Measurements from ENCODE around the gene FER. TPM values are rescaled to one million over a fixed set of nuclear protein-coding genes. Genes with fewer than 3 reads are reported as not detected.
"Not testable (repeated sequence)": the region's sequence is repeated elsewhere in the genome, so short reads cannot be mapped to it uniquely, and the experiment has no call there.

Gene FER
- polyA plus RNA-seq, 3 donors from 2014 or later, result 6.1 to 23.9 (median 17.9) TPM

- Mint-ChIP-seq H3K27me3 (ENCODE audit: low read depth in 3 of 3) (peaks cover 0 to 1% (median 0%) of the 10 kb centered on the region in 3 donors), H3K9me3 (no peaks in the 10 kb centered on the region), H3K27ac (no peak overlapping the region), H3K4me3 (no peak overlapping the region), H3K36me3 (peaks cover 0 to 4% (median 0%) of the 10 kb centered on the region in 3 donors), H3K4me1 (no peaks in the 10 kb centered on the region)
- no peak for DNase-seq
Observed at GRCh38 chr5:109030360-109031143, 282.9 kb downstream of the FER start.

- peaks cover 0 to 2% (median 1%) of the 10 kb centered on the region in 3 donors for H3K27me3 Mint-ChIP-seq (ENCODE audit: low read depth in 3 of 3)
- H3K4me3 Mint-ChIP-seq, result no peak overlapping the region
- peaks cover 0 to 4% (median 0%) of the 10 kb centered on the region in 3 donors for H3K36me3 Mint-ChIP-seq
- no peak overlapping the region for H3K27ac Mint-ChIP-seq
- no peaks in the 10 kb centered on the region for H3K4me1 Mint-ChIP-seq
- DNase-seq, result no peak
- no peaks in the 10 kb centered on the region for H3K9me3 Mint-ChIP-seq
Observed at GRCh38 chr5:109034306-109034705, 286.6 kb downstream of the FER start.

DNA sequence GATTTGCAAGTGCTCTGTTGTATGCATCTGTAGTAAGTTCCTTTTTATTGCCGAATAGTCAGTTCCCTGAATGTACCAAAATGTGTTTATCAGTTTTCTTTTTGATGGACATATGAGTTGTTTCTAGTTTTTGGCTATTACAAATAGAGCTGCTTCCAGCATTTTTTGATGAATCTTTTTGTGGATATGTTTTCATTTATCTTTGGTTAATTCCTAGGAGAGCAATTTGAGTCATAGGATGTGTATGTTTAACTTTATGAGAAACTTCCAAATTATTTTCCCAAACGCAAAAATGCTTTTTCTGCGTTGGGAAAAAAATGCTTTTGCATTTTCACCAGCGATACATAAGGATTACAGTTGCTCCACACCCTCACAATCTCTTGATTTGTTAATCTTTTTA, 287.7 kb downstream of the FER start:
- no peak overlapping the region for H3K27ac Mint-ChIP-seq

GRCh38 chr5:109038209-109038840, 290.6 kb downstream of the FER start:
- Mint-ChIP-seq H3K27ac (no peak overlapping the region), H3K4me1 (no peaks in the 10 kb centered on the region), H3K27me3 (ENCODE audit: low read depth in 3 of 3) (peaks cover 0 to 2% (median 0%) of the 10 kb centered on the region in 3 donors), H3K9me3 (no peaks in the 10 kb centered on the region), H3K4me3 (no peak overlapping the region), H3K36me3 (no peaks in the 10 kb centered on the region)
- DNase-seq, result no peak

More for the DNA sequence above, 287.7 kb downstream of the FER start:
- no peaks in the 10 kb centered on the region for H3K4me1 Mint-ChIP-seq
- H3K36me3 Mint-ChIP-seq, result no peaks in the 10 kb centered on the region
- H3K9me3 Mint-ChIP-seq, result no peaks in the 10 kb centered on the region
- no peak overlapping the region for H3K4me3 Mint-ChIP-seq
- H3K27me3 Mint-ChIP-seq (ENCODE audit: low read depth in 3 of 3), result peaks cover 0 to 2% (median 0%) of the 10 kb centered on the region in 3 donors
- no peak for DNase-seq

DNA sequence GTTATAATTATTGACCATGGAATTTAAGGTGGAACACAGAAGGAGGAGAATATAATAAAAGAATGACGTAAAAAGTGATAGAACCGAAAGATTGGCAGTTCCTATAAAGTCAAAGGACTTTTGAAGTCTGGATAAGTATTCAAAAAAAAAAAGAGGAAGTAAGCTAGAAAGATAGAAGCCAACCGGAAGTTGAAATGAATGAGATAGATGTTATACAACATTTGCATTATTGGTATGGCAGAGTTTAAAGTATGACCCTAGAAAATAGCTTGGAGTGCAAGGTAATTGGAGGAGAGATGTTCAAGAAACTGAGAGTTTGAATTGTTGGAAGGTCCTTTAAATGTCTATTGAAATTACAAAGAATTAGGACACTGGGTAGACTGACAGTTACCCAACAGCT, 293.6 kb downstream of the FER start:
- DNase-seq, result no peak
- Mint-ChIP-seq H3K4me3 (no peak overlapping the region), H3K27me3 (ENCODE audit: low read depth in 3 of 3) (peaks cover 0 to 2% (median 0%) of the 10 kb centered on the region in 3 donors), H3K9me3 (no peaks in the 10 kb centered on the region), H3K27ac (no peak overlapping the region), H3K36me3 (no peaks in the 10 kb centered on the region), H3K4me1 (no peaks in the 10 kb centered on the region)

GRCh38 chr5:109045710-109046109, 298.0 kb downstream of the FER start:
- Mint-ChIP-seq H3K27me3 (ENCODE audit: low read depth in 3 of 3) (no peaks in the 10 kb centered on the region), H3K4me3 (no peak overlapping the region), H3K36me3 (peaks cover 0 to 4% (median 0%) of the 10 kb centered on the region in 3 donors), H3K4me1 (no peaks in the 10 kb centered on the region), H3K9me3 (no peaks in the 10 kb centered on the region), H3K27ac (no peak overlapping the region)
- DNase-seq, result no peak

GRCh38 chr5:109049565-109049964, 301.9 kb downstream of the FER start:
- no peak for DNase-seq
- H3K27me3 Mint-ChIP-seq (ENCODE audit: low read depth in 3 of 3), result no peaks in the 10 kb centered on the region
- no peak overlapping the region for H3K4me3 Mint-ChIP-seq

GRCh38 chr5:109050321-109050720, 302.6 kb downstream of the FER start:
- H3K4me3 Mint-ChIP-seq; H3K27me3 Mint-ChIP-seq (ENCODE audit: low read depth in 3 of 3); H3K9me3 Mint-ChIP-seq; H3K4me1 Mint-ChIP-seq; DNase-seq; H3K27ac Mint-ChIP-seq: not testable (repeated sequence)
- H3K36me3 Mint-ChIP-seq, result peaks cover 13 to 25% (median 24%) of the 10 kb centered on the region in 3 donors

More at GRCh38 chr5:109049565-109049964, 301.9 kb downstream of the FER start:
- Mint-ChIP-seq H3K9me3 (peaks cover 0 to 2% (median 0%) of the 10 kb centered on the region in 6 donors), H3K4me1 (no peaks in the 10 kb centered on the region), H3K27ac (no peak overlapping the region), H3K36me3 (peaks cover 13 to 20% (median 19%) of the 10 kb centered on the region in 3 donors)

- DNase-seq; H3K4me3 Mint-ChIP-seq; H3K27ac Mint-ChIP-seq; H3K27me3 Mint-ChIP-seq (ENCODE audit: low read depth in 3 of 3); H3K4me1 Mint-ChIP-seq; H3K9me3 Mint-ChIP-seq: not testable (repeated sequence)
- H3K36me3 Mint-ChIP-seq, result peaks cover 13 to 26% (median 24%) of the 10 kb centered on the region in 3 donors
Observed at GRCh38 chr5:109052216-109052615, 304.5 kb downstream of the FER start.

DNA sequence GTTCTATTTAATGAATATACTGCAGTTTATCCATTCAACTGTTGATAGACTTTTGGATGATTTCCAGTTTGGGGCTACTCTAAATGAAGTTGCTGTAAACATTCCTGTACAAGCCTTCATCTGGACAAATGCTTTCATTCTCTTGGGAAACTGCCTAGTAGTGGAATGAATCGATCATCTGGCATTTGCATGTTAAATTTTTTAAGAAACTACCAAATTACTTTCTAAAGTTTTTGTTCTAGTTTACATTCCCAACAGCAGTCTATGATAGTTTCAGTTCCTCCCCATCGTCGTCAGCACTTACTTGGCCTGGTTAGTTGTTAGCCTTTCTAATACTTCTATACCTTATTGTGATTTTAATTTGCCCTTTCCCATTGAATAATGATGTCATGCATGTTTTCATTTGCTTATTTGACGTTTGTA, 306.3 kb downstream of the FER start:
- H3K4me1 Mint-ChIP-seq, result no peaks in the 10 kb centered on the region
- no peaks in the 10 kb centered on the region for H3K27me3 Mint-ChIP-seq (ENCODE audit: low read depth in 3 of 3)
- no peak overlapping the region for H3K27ac Mint-ChIP-seq
- H3K9me3 Mint-ChIP-seq, result peaks cover 0 to 4% (median 0%) of the 10 kb centered on the region in 6 donors
- no peak for DNase-seq
- no peak overlapping the region for H3K4me3 Mint-ChIP-seq
- peaks cover 16 to 28% (median 24%) of the 10 kb centered on the region in 3 donors for H3K36me3 Mint-ChIP-seq

DNA sequence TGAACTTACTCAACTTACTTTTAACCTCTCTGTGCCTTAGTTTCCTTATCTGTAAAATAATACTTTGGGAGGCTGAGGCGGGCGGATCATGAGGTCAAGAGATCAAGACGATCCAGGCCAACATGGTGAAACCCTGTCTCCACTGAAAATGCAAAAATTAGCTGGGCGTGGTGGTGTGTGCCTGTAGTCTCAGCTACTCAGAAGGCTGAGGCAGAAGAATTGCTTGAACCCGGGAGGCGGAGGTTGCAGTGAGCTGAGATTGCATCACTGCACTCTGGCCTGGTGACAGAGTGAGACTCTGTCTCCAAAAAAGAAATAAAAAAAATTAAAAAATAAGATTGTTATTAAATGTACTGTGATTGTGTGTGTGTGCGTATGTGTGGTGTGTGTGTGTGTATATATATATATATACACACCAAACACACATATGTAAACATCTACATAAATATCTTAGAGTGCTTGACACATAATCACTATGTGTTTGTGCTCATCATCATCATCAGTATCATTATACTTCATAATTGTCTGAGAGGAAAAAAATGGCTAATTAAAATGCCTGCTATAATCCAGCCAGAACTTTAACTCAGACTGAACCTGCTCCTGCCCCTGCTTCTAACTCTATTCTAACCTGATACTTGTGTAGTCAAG, 312.8 kb downstream of the FER start:
- peaks cover 4 to 6% (median 4%) of the 10 kb centered on the region in 3 donors for H3K36me3 Mint-ChIP-seq
- no peak overlapping the region for H3K27ac Mint-ChIP-seq
- H3K4me3 Mint-ChIP-seq, result no peak overlapping the region

DNA sequence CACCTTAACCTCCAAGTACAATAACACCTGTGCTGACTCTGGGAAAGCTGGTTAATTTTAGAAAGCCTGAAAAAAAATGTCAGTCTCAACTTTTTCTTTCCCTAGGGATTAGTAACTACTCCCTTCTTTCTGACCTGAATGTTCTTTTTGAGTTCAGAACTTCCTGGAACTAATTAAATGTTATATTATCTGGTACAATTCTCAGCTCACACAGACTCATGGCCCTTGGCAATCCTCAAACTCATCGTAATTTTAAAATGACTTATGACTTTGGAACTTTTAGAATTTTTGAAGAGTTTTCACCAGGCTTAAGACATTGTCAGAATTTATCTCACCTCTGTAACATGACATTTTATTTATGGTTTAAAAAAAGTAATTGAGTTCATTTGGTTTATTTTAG, 315.0 kb downstream of the FER start:
- H3K27ac Mint-ChIP-seq, result no peak overlapping the region
- H3K4me3 Mint-ChIP-seq, result no peak overlapping the region
- peaks cover 4 to 6% (median 4%) of the 10 kb centered on the region in 3 donors for H3K36me3 Mint-ChIP-seq
- no peak for DNase-seq
- H3K9me3 Mint-ChIP-seq, result no peaks in the 10 kb centered on the region
- H3K27me3 Mint-ChIP-seq (ENCODE audit: low read depth in 3 of 3), result no peaks in the 10 kb centered on the region
- no peaks in the 10 kb centered on the region for H3K4me1 Mint-ChIP-seq

More for the DNA sequence above, 312.8 kb downstream of the FER start:
- H3K4me1 Mint-ChIP-seq, result no peaks in the 10 kb centered on the region
- no peaks in the 10 kb centered on the region for H3K27me3 Mint-ChIP-seq (ENCODE audit: low read depth in 3 of 3)
- no peak for DNase-seq
- H3K9me3 Mint-ChIP-seq, result peaks cover 0 to 2% (median 0%) of the 10 kb centered on the region in 6 donors

DNA sequence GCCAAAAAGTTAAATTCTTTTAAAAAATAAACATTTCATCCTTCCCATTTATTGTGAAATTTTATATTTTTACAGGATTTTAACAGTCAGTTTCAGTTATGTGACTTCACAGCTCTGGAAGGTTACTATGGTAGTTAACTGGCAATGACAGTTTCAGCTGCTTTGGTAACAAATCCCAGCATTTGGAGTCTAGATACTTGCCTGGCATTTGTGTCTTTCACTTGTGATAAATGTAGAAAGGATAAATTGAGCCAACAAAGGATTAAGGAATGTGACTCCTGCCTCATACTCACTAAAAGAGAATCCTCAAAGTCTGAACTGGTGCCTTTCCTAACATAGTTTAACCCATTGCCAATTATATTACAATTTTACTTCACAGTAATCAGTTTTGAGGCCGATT, 315.5 kb downstream of the FER start:
- DNase-seq, result no peak
- no peaks in the 10 kb centered on the region for H3K4me1 Mint-ChIP-seq
- no peaks in the 10 kb centered on the region for H3K9me3 Mint-ChIP-seq
- peaks cover 4 to 6% (median 4%) of the 10 kb centered on the region in 3 donors for H3K36me3 Mint-ChIP-seq
- no peak overlapping the region for H3K27ac Mint-ChIP-seq
- H3K4me3 Mint-ChIP-seq, result no peak overlapping the region
- H3K27me3 Mint-ChIP-seq (ENCODE audit: low read depth in 3 of 3), result no peaks in the 10 kb centered on the region

- DNase-seq, result no peak
- Mint-ChIP-seq H3K27me3 (ENCODE audit: low read depth in 3 of 3) (no peaks in the 10 kb centered on the region), H3K9me3 (no peaks in the 10 kb centered on the region), H3K4me1 (no peaks in the 10 kb centered on the region), H3K4me3 (no peak overlapping the region), H3K36me3 (peaks cover 0 to 3% (median 0%) of the 10 kb centered on the region in 3 donors), H3K27ac (no peak overlapping the region)
Observed at GRCh38 chr5:109076741-109077140, 329.0 kb downstream of the FER start.

All from immature natural killer cell (primary cell).